ENCODE data around the gene TTLL3.

DNA sequence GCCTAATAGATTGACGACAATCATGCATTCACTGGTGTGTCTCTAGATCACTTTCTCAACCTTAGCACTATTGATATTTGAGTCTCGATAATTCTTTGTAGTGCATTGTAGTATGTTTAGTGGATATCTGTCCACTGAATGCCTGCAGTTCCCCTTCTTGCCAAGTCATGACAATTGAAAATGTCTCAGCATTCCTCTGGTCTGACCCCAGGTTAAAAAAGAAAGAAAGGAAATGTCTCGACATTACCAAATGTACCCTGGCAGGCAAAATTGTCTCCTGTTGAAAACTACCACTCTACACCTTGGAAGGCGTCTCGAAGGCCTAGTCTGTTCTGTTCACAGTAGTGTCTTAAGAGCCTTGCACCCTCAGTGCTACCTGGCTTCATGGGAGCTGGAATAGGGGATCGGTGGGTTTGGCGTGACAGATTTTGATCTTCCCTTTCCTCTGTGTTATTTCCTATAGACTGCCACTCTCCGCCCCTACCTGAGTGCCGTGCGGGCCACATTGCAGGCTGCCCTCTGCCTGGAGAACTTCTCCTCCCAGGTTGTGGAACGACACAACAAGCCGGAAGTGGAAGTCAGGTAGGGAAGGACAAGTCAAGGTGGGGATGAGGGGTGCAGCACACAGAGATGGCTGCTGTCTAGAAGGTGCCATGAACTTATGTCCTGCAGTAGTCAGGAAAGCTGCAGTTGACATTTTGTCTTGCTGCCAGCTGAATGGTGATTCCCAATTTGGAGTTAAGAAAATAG, 12.7 kb upstream of the TTLL3 start:
- TF ChIP-seq, protein P1, sequence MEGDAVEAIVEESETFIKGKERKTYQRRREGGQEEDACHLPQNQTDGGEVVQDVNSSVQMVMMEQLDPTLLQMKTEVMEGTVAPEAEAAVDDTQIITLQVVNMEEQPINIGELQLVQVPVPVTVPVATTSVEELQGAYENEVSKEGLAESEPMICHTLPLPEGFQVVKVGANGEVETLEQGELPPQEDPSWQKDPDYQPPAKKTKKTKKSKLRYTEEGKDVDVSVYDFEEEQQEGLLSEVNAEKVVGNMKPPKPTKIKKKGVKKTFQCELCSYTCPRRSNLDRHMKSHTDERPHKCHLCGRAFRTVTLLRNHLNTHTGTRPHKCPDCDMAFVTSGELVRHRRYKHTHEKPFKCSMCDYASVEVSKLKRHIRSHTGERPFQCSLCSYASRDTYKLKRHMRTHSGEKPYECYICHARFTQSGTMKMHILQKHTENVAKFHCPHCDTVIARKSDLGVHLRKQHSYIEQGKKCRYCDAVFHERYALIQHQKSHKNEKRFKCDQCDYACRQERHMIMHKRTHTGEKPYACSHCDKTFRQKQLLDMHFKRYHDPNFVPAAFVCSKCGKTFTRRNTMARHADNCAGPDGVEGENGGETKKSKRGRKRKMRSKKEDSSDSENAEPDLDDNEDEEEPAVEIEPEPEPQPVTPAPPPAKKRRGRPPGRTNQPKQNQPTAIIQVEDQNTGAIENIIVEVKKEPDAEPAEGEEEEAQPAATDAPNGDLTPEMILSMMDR (IDR thresholded peaks at IDR 0.05; ENCODE audit: low read depth, low read length): no peak
- TF ChIP-seq EZH2phosphoT487 (IDR thresholded peaks at IDR 0.05; ENCODE audit: low read depth): no peak
